Subcutaneous adipose tissue (tissue), 4 donors: ENCODE results near the gene THADA. TPM values are rescaled to one million over a fixed set of nuclear protein-coding genes. Genes with fewer than 3 reads are reported as not detected.

Source experiments
- CTCF ChIP-seq: fragments of 450-650 bp; IDR thresholded peaks from one replicate; pipeline ENCODE4 v1.5.1; 2016; ENCODE audit warnings: low read depth, mild to moderate bottlenecking, control low read depth, antibody characterized with exemption, moderate library complexity
- total RNA-seq, 4 donors: library from RNA; depleted of rRNA; stranded (reverse); fragments of >200 nt; gene quantifications; one replicate each; pipeline ENCODE4 v1.1.0, GENCODE V29; 2016

THADA gene
- total RNA-seq, 4 donors from 2014 or later, result 31.8 to 71.9 (median 53.8) TPM

- no peak for TF ChIP-seq CTCF
These were observed 181.2 kb downstream of the THADA start for GRCh38 chr2:43414586-43415135.

- no peak for TF ChIP-seq CTCF
These were observed 181.8 kb downstream of the THADA start for GRCh38 chr2:43414033-43414432.

GRCh38 chr2:43412114-43412753 lies 183.6 kb downstream of the THADA start:
- TF ChIP-seq CTCF, result no peak

- TF ChIP-seq CTCF, result no peak
These were observed 185.7 kb downstream of the THADA start for GRCh38 chr2:43410055-43410604.

- no peak for TF ChIP-seq CTCF
These were observed 187.3 kb downstream of the THADA start for GRCh38 chr2:43408407-43409160.

GRCh38 chr2:43407935-43408334 lies 187.9 kb downstream of the THADA start:
- no peak for TF ChIP-seq CTCF

- TF ChIP-seq CTCF, result no peak
These were observed 189.1 kb downstream of the THADA start for GRCh38 chr2:43406651-43407279.
